SH-SY5Y (cell line): ENCODE data around the gene CHD1L.

Experiments
- GATA2 ChIP-seq: IDR thresholded peaks from 2 replicates; pipeline ENCODE4 v1.6.1; 2011; ENCODE audit warnings: mild to moderate bottlenecking, low read depth, low read length
- GATA3 ChIP-seq: IDR thresholded peaks from 2 replicates; pipeline ENCODE4 v1.6.1; 2011; ENCODE audit warnings: low read depth, mild to moderate bottlenecking, low read length, moderate library complexity

DNA sequence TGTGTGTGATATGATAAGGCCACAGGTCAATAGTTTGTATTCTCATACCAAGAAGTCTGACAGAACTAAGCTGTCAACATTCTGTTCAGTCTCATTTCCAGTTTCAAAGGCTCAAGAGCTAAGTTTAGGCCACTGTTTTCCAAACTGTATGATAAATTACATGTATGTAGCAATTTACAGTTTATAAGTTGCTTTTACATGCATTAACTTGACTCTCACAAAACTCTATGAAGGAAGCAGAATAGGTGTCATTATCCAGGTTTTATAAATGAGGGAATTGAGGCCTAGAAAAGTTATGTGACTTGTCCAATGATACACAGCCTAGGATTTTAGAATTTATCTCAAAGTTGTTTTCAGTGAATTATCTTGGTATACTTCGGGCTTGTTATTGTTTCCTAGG lies 40.7 kb upstream of the CHD1L start:
- TF ChIP-seq GATA2 = no peak
- TF ChIP-seq GATA3 = no peak
